K562 (cell line): ENCODE measurements around the gene KRT1. TPM values are rescaled to one million over a fixed set of nuclear protein-coding genes. Genes with fewer than 3 reads are reported as not detected.

ENCODE experiments used
- ATAC-seq: fragments of 200-7000 bp; cut with Tn5 transposase; 3 replicates; pipeline ENCODE4 v1.9.1; 2020; ENCODE audit warnings: moderate library complexity
- BruUV-seq: library from RNA; stranded (reverse); fragments of 400-500 nt; replicated peaks from 2 replicates; lab custom pipeline; 2021; lab: Mats Ljungman, UMichigan
- CTCF ChIA-PET: fragments of 300-600 bp; formaldehyde crosslinking; extraction: SDS; loops from one replicate; lab custom pipeline; 2021; ENCODE audit warnings: low intra/inter-chr PET ratio; lab: Yijun Ruan, JAX
- POLR2A ChIA-PET: fragments of 300-600, 350-650 bp; sonication (Branson Sonifier 250); formaldehyde crosslinking; extraction: SDS; loops from one replicate; lab custom pipeline; 2021; ENCODE audit warnings: antibody characterized with exemption, inconsistent platforms; lab: Yijun Ruan, JAX
- DNase-seq, 4 experiments: peaks; one replicate each; pipeline versions ENCODE4 v3.0.0 to v3.0.0-alpha.2; 2011 to 2018; ENCODE audit warnings: low spot score in 3 of 4, mixed read lengths in 3 of 4; ENCODE audit errors: extremely low read depth in 1 of 4
- FAIRE-seq: peaks from 2 replicates; lab custom pipeline; 2011; peaks lifted over from hg19 to GRCh38; lab: Jason Lieb, UNC
- H2AFZ ChIP-seq: 2 replicates; pipeline ENCODE4 v1.6.0; 2011; ENCODE audit warnings: low read depth, low read length, control low read depth, inconsistent platforms
- H3K27ac ChIP-seq: fragments of 200-600 bp; 3 replicates; pipeline ENCODE4 v1.8.0; 2011; ENCODE audit warnings: low read depth, mild to moderate bottlenecking, control low read depth, inconsistent platforms, low read length, moderate library complexity, mixed read lengths; ENCODE audit errors: extremely low read depth
- H3K27me3 ChIP-seq, 2 experiments: fragments of 300-600 bp in 1 of 2; 2 replicates in 1 of 2; 3 replicates in 1 of 2; pipeline versions ENCODE4 v1.6.0 to v1.8.0; 2011; ENCODE audit warnings: inconsistent platforms in 2 of 2, low read length in 2 of 2, mild to moderate bottlenecking in 1 of 2, mixed read lengths in 1 of 2, moderate library complexity in 1 of 2; ENCODE audit not compliant: control insufficient read depth in 2 of 2, insufficient read depth in 2 of 2
- H3K36me3 ChIP-seq: fragments of 300-600 bp; 3 replicates; pipeline ENCODE4 v1.8.0; 2011; ENCODE audit warnings: mild to moderate bottlenecking, low read length, inconsistent platforms; ENCODE audit not compliant: control insufficient read depth, insufficient read depth
- H3K4me1 ChIP-seq, 2 experiments: fragments of 200-600 bp in 1 of 2; replicated peaks in 1 of 2; 2 replicates in 1 of 2; 3 replicates in 1 of 2; pipeline versions ENCODE4 v1.5.1 to v1.8.0; 2011; ENCODE audit warnings: inconsistent platforms in 2 of 2, low read length in 2 of 2, mild to moderate bottlenecking in 1 of 2, mixed read lengths in 1 of 2, moderate library complexity in 1 of 2; ENCODE audit not compliant: control insufficient read depth in 2 of 2, insufficient read depth in 2 of 2
- H3K4me2 ChIP-seq: 2 replicates; pipeline ENCODE4 v1.6.1; 2011; ENCODE audit warnings: low read length, control low read depth, inconsistent platforms, mixed read lengths; ENCODE audit not compliant: insufficient read depth
- H3K4me3 ChIP-seq: fragments of 200-600 bp; sonication (generic), shearing (Covaris generic); 2 replicates; pipeline ENCODE4 v1.5.1; 2016; ENCODE audit warnings: control low read depth, inconsistent platforms
- H3K79me2 ChIP-seq: fragments of 200-600 bp; 3 replicates; pipeline ENCODE4 v1.8.0; 2011; ENCODE audit warnings: low read length, inconsistent platforms; ENCODE audit not compliant: control insufficient read depth, insufficient read depth
- H3K9ac ChIP-seq, 2 experiments: 2 replicates each; pipeline versions ENCODE4 v1.6.0 to v1.6.1; 2011; ENCODE audit warnings: low read depth in 2 of 2, low read length in 2 of 2, control low read depth in 1 of 2, inconsistent platforms in 1 of 2, mild to moderate bottlenecking in 1 of 2, mixed read lengths in 1 of 2; ENCODE audit not compliant: insufficient read depth in 1 of 2
- H3K9me1 ChIP-seq: one replicate; pipeline ENCODE4 v1.6.0; 2011; ENCODE audit warnings: inconsistent platforms, mild to moderate bottlenecking, low read length, moderate library complexity; ENCODE audit not compliant: control insufficient read depth, insufficient read depth
- H3K9me3 ChIP-seq: replicated peaks from 2 replicates; pipeline ENCODE4 v1.5.1; 2011; ENCODE audit warnings: low read depth, low read length, inconsistent platforms; ENCODE audit not compliant: control insufficient read depth, insufficient read depth
- H4K20me1 ChIP-seq: replicated peaks from 2 replicates; pipeline ENCODE4 v1.6.1; 2011; ENCODE audit warnings: low read length, inconsistent platforms, mixed read lengths; ENCODE audit not compliant: control insufficient read depth, insufficient read depth
- DLX4 ChIP-seq: fragments of 250-450 bp; sonication (Bioruptor Pico); IDR thresholded peaks from 2 replicates; pipeline ENCODE4 v1.6.1; 2021; ENCODE audit warnings: mild to moderate bottlenecking
- FOXK2 ChIP-seq, 2 experiments: fragments of 450-650 bp; IDR thresholded peaks in 1 of 2; conservative IDR thresholded peaks in 1 of 2; 2 replicates each; pipeline ENCODE4 v1.6.1; 2016; ENCODE audit warnings: low read depth in 2 of 2, mild to moderate bottlenecking in 1 of 2
- FUS ChIP-seq: fragments of 200-400 bp; formaldehyde crosslinking; optimal IDR thresholded peaks from 2 replicates; pipeline ENCODE3; 2017; ENCODE audit warnings: low read depth, low read length
- NFE2 ChIP-seq: IDR thresholded peaks from 2 replicates; pipeline ENCODE4 v1.6.1; 2014; ENCODE audit warnings: antibody characterized with exemption, low read depth
- POLR2AphosphoS2 ChIP-seq: IDR thresholded peaks from 2 replicates; pipeline ENCODE4 v1.6.1; 2012; ENCODE audit warnings: low read length, improper control_type of control experiment
- STAT5A ChIP-seq: IDR thresholded peaks from 2 replicates; pipeline ENCODE4 v1.6.1; 2012; ENCODE audit warnings: low read length, inconsistent platforms, borderline replicate concordance
- TBP ChIP-seq: optimal IDR thresholded peaks from 2 replicates; pipeline ENCODE3; 2011; ENCODE audit warnings: low read depth, low read length, improper control_type of control experiment
- XRCC4 ChIP-seq: IDR thresholded peaks from one replicate; pipeline ENCODE4 v1.6.1; 2011; ENCODE audit not compliant: insufficient read depth, insufficient read length; ENCODE audit errors: extremely low read depth
- ZNF384 ChIP-seq: IDR thresholded peaks from 2 replicates; pipeline ENCODE4 v1.6.1; 2012; ENCODE audit warnings: low read depth, low read length, improper control_type of control experiment
- ZNF551 ChIP-seq: fragments of 250-450 bp; sonication (Bioruptor Pico); IDR thresholded peaks from 2 replicates; pipeline ENCODE4 v1.5.0; 2021; ENCODE audit warnings: mild to moderate bottlenecking, moderate library complexity
- WGBS: fragments of 100-300 bp; shearing (Covaris generic); methylation state at CpG from one replicate; pipeline ENCODE4 v1.1.6; 2016; ENCODE audit warnings: low coverage, mixed read lengths; ENCODE audit not compliant: insufficient coverage; ENCODE audit errors: missing lambda C conversion rate; 5-methylcytosine and 5-hydroxymethylcytosine counted together
- in situ Hi-C: fragments of 300-500 bp; cut with MboI; formaldehyde crosslinking; loops from 4 replicates; pipeline ENCODE4 v1.15.0; 2018; ENCODE audit warnings: inconsistent platforms, mixed read lengths
- intact Hi-C: fragments of 100-400 bp; cut with micrococcal nuclease; formaldehyde crosslinking; loops from 2 replicates; pipeline ENCODE4 v1.14.2; 2022
- polyA plus RNA-seq, 8 experiments: library from polyadenylated mRNA; depleted of rRNA in 4 of 8; stranded (reverse) in 5 of 8; unstranded in 3 of 8; fragments of >200 nt; fragmentation: Nextera tagmentation in 2 of 8; fragmentation: Illumina TruSeq in 1 of 8; extraction: Ambion mirVana in 2 of 8; extraction: Trizol in 1 of 8; gene quantifications; 2 replicates each; pipeline versions ENCODE4 v1.2.1 to v1.2.3, GENCODE V29; 2011 to 2014; ENCODE audit warnings: inconsistent platforms in 1 of 8, missing spikeins in 1 of 8
- total RNA-seq, 7 experiments: library from RNA; depleted of rRNA in 6 of 7; stranded (reverse); fragments of >200 nt in 6 of 7; fragmentation: Illumina TruSeq in 2 of 7; extraction: Trizol in 2 of 7; gene quantifications; 2 replicates each; pipeline versions ENCODE4 v1.2.1 to v1.2.3, GENCODE V29; 2011 to 2021; ENCODE audit warnings: low replicate concordance in 1 of 7

The KRT1 gene
- total and polyA plus RNA-seq, 9 of the 15 experiments (the other 6 are each of a cell fraction or from before 2014, with no cell fraction given) = 0.18 TPM; not detected in 8

DNA sequence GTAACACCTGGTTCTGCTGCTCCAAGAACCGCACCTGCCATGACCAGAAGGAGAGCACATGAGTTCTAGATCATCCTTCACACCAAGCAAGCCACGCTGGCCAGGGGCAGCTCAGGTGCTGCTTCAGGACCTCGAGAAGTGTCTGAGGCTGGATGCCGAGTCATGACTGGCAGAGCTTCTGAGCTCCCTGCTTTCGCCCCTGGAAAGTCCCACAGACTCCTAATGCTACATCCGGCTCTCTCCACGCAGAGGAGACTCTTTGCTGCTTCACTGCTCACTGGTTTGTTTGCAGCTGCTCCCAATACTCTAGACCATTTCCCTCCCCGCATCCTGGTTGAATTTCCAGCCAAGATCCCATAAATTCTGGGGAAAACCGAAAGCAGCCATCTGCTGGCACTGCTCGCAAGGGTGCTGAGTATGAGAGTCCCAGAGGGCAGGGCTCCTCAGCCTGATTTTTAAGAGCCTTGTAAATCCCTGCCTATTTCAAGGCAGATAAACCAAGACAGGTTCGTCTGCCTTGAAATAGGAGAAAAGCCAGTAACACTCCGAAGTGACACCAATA lies 29.6 kb downstream of the KRT1 start:
- Histone ChIP-seq H2AFZ (no peak overlapping the region; the same call in 1 of the 2 replicates), H3K27ac (no peak overlapping the region), H3K4me1 (peaks cover 18 to 28% of the 10 kb centered on the region in 2 experiments), H3K9me3 (no peaks in the 10 kb centered on the region), H3K4me2 (no peak overlapping the region), H3K36me3 (no peaks in the 10 kb centered on the region), H3K9ac (peak overlapping the region in 1 of 2 experiments; percentile 26; a peak in 1 of 4 replicates), H3K27me3 (no peaks in the 10 kb centered on the region), H3K4me3 (no peak overlapping the region), H3K9me1 (no peaks in the 10 kb centered on the region), H3K79me2 (no peaks in the 10 kb centered on the region), H4K20me1 (no peaks in the 10 kb centered on the region)
- CTCF ChIA-PET = no interaction called here
- WGBS = 52% methylated on average over 12 of the region's 12 CpGs
- FAIRE-seq (no peak), ATAC-seq (no peak), DNase-seq (no peak)
- no TSS peak for BruUV-seq
- intact Hi-C loops = no loop called here
- TF ChIP-seq NFE2 (peak; percentile 19; the same call in 1 of the 2 replicates), TBP (no peak), FOXK2 (conservative IDR thresholded peaks at IDR 0.05 in 1 of 2, IDR thresholded peaks at IDR 0.05 in 1 of 2; ENCODE audit: low read depth in 2 of 2) (no peak), ZNF551 (CRISPR knock-in tag) (no peak)
- in situ Hi-C loops = no loop called here
- POLR2A ChIA-PET = no interaction called here

- H3K36me3 ChIP-seq = no peaks in the 10 kb centered on the region
- H3K9me1 ChIP-seq = no peaks in the 10 kb centered on the region
- H3K27me3 ChIP-seq = no peaks in the 10 kb centered on the region
- ChIA-PET CTCF (no interaction called here), POLR2A (interaction anchor here (1.1 to 1.4 kb wide), 2 partner anchors 9 to 12 kb away, joined by 4 to 5 read pairs; no protein-coding TSS in a partner anchor)
- peak overlapping the region; percentile 44; the same call in 1 of the 2 replicates for H2AFZ ChIP-seq
- FAIRE-seq = no peak
- TF ChIP-seq POLR2AphosphoS2 (no peak), FUS (no peak), STAT5A (no peak), XRCC4 (no peak), ZNF384 (no peak), DLX4 (CRISPR knock-in tag) (no peak)
- no peak overlapping the region for H3K4me3 ChIP-seq
- H3K9me3 ChIP-seq = no peaks in the 10 kb centered on the region
- 36% methylated on average over 6 of the region's 6 CpGs for WGBS
- intact Hi-C loops = no loop called here
- BruUV-seq = no TSS peak
- H3K9ac ChIP-seq = no peak overlapping the region
- H3K79me2 ChIP-seq = no peaks in the 10 kb centered on the region
- no peak overlapping the region for H3K27ac ChIP-seq
- H3K4me2 ChIP-seq = no peak overlapping the region
- H4K20me1 ChIP-seq = no peaks in the 10 kb centered on the region
- H3K4me1 ChIP-seq = peaks cover 26 to 40% of the 10 kb centered on the region in 2 experiments
- ATAC-seq = no peak
- in situ Hi-C loops = no loop called here
- DNase-seq = no peak
These were observed 31.1 kb downstream of the KRT1 start for GRCh38 chr12:52649066-52649465.
